OCI-LY7 (cell line): Measurements from ENCODE around the gene KDM1B.

Experiments
- EZH2phosphoT487 ChIP-seq: fragments of 200-600 bp; sonication (generic); IDR thresholded peaks from 2 replicates; pipeline ENCODE4 v1.6.1; 2018; ENCODE audit warnings: low read depth, borderline replicate concordance, mild to moderate bottlenecking, mixed run types, antibody characterized with exemption, low read length, moderate library complexity, mixed read lengths
- TF ChIP-seq, protein P1 (sequence below): fragments of 200-600 bp; sonication (generic); conservative IDR thresholded peaks from 2 replicates; pipeline ENCODE4 v1.5.1; 2014; ENCODE audit warnings: mild to moderate bottlenecking, antibody characterized with exemption, low read length, moderate library complexity, mixed read lengths

GRCh38 chr6:18214003-18214402, 58.8 kb downstream of the KDM1B start:
- TF ChIP-seq, protein P1, sequence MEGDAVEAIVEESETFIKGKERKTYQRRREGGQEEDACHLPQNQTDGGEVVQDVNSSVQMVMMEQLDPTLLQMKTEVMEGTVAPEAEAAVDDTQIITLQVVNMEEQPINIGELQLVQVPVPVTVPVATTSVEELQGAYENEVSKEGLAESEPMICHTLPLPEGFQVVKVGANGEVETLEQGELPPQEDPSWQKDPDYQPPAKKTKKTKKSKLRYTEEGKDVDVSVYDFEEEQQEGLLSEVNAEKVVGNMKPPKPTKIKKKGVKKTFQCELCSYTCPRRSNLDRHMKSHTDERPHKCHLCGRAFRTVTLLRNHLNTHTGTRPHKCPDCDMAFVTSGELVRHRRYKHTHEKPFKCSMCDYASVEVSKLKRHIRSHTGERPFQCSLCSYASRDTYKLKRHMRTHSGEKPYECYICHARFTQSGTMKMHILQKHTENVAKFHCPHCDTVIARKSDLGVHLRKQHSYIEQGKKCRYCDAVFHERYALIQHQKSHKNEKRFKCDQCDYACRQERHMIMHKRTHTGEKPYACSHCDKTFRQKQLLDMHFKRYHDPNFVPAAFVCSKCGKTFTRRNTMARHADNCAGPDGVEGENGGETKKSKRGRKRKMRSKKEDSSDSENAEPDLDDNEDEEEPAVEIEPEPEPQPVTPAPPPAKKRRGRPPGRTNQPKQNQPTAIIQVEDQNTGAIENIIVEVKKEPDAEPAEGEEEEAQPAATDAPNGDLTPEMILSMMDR: no peak
- TF ChIP-seq EZH2phosphoT487: no peak
